ENCODE results near the gene PRSS57. TPM values are rescaled to one million over a fixed set of nuclear protein-coding genes. Genes with fewer than 3 reads are reported as not detected.

PRSS57 gene
- total and polyA plus RNA-seq, 2 of the 8 experiments (the other 6 are each of a cell fraction or from before 2014, with no cell fraction given) = not detected

DNA sequence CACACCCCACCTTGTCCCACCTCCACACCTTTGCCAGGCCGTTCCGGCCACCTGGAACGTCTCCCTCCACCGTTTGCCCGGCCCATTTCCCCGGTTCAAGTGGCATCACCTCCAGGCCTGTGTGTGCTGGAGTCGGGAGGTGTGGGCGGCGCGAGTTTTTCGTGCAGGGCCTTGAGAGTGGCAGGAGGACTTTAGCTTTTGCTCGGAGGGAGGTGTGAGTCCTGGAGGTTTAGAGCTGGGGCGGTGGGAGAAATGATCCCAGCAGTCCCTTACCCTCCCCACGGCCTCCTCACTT lies 9.1 kb upstream of the PRSS57 start:
- POLR2A ChIA-PET (ENCODE audit: partially characterized antibody) = interaction anchor here (0.6 to 2.0 kb wide), 8 partner anchors 21 to 158 kb away, joined by 3 to 11 read pairs (median 3); no protein-coding TSS in a partner anchor
- Histone ChIP-seq H4K91ac (replicated peaks; ENCODE audit: insufficient read length, low read length) (peak overlapping the region; percentile 91), H2BK15ac (ENCODE audit: low read length) (peak overlapping the region; percentile 92; the same call in 1 of the 2 replicates), H2BK12ac (ENCODE audit: low read depth, low read length) (peak overlapping the region; percentile 60; the same call in 1 of the 2 replicates), H4K8ac (ENCODE audit: extremely low read depth, insufficient read depth, low read length) (no peak overlapping the region), H2BK120ac (replicated peaks; ENCODE audit: low read depth, low read length) (no peak overlapping the region), H3K4me3 (ENCODE audit: extremely low read depth in 1 of 4, insufficient read depth in 2 of 4, low read depth in 3 of 4, low read length in 4 of 4) (peak overlapping the region; percentile 1 to 59 (median 32); a peak in 7 of 8 replicates), H3K18ac (ENCODE audit: extremely low read depth, low read length) (peak overlapping the region; percentile 78), H3K14ac (ENCODE audit: insufficient read length) (no peak overlapping the region), H3K36me3 (ENCODE audit: control insufficient read depth in 2 of 4, insufficient read depth in 4 of 4, low read length in 3 of 4) (no peaks in the 10 kb centered on the region), H3K27me3 (replicated peaks in 1 of 4; ENCODE audit: control insufficient read depth in 3 of 4, extremely low read depth in 1 of 4, insufficient read depth in 3 of 4, low read length in 3 of 4) (no peaks in the 10 kb centered on the region), H3K79me2 (ENCODE audit: control insufficient read depth in 1 of 2, insufficient read depth in 2 of 2, low read length in 2 of 2) (no peaks in the 10 kb centered on the region), H4K5ac (ENCODE audit: insufficient read length, low read depth, low read length) (no peak overlapping the region), H3K9ac (replicated peaks in 1 of 4; ENCODE audit: extremely low read depth in 1 of 4, low read depth in 3 of 4, low read length in 3 of 4) (no peak overlapping the region), H2AK5ac (ENCODE audit: low read depth, low read length) (no peak overlapping the region), H2BK20ac (ENCODE audit: low read length) (0 out of 2 replicates have a peak overlapping the region, but pooled peaks have one; percentile 34), H3K4ac (replicated peaks; ENCODE audit: insufficient read length, low read depth, low read length) (peak overlapping the region; percentile 32), H3K56ac (replicated peaks; ENCODE audit: insufficient read length, low read depth, low read length) (no peak overlapping the region), H3K4me1 (replicated peaks in 1 of 4; ENCODE audit: control insufficient read depth in 3 of 4, insufficient read depth in 4 of 4, low read length in 3 of 4) (peaks cover 0 to 8% (median 3%) of the 10 kb centered on the region in 4 experiments; a peak in 6 of 7 replicates), H2BK5ac (ENCODE audit: low read depth, low read length) (peak overlapping the region; percentile 81; the same call in 1 of the 2 replicates), H3K9me3 (ENCODE audit: insufficient read depth in 2 of 2, low read depth in 1 of 2, low read length in 1 of 2) (no peaks in the 10 kb centered on the region), H3K79me1 (ENCODE audit: low read depth, low read length) (no peaks in the 10 kb centered on the region), H3K23me2 (ENCODE audit: low read depth, low read length) (peaks cover 3% of the 10 kb centered on the region; the same call in 1 of the 2 replicates), H2AFZ (ENCODE audit: low read length) (peak overlapping the region; percentile 100), H3K27ac (ENCODE audit: low read depth, low read length) (no peak overlapping the region), H3K23ac (ENCODE audit: insufficient read length) (no peak overlapping the region), H3K4me2 (ENCODE audit: insufficient read depth in 1 of 2, low read depth in 2 of 2, low read length in 2 of 2) (peak overlapping the region; percentile 71 to 100), H4K20me1 (replicated peaks in 1 of 2; ENCODE audit: control insufficient read depth in 1 of 2, insufficient read depth in 2 of 2, low read length in 2 of 2) (no peaks in the 10 kb centered on the region)
- peak in 1 of 2 experiments; percentile 55; a peak in 1 of 3 replicates for TF ChIP-seq EP300 (IDR thresholded peaks at IDR 0.05; ENCODE audit: borderline replicate concordance in 1 of 2, low read depth in 2 of 2, low read length in 2 of 2)
- TF ChIP-seq SUZ12 (IDR thresholded peaks at IDR 0.05; ENCODE audit: low read length) = no peak
- 42% methylated on average over 14 of the region's 14 CpGs; no CpG with 5 or more reads in 1 of the 2 experiments for WGBS, 2 experiments (ENCODE audit: extremely low coverage in 1 of 2, insufficient coverage in 1 of 2, insufficient read length in 1 of 2, insufficient replicate concordance in 2 of 2, low coverage in 1 of 2, low lambda C conversion rate in 2 of 2, missing lambda C conversion rate in 1 of 2)
- no peak for DNase-seq (ENCODE audit: low read depth in 1 of 2, low spot score in 2 of 2)
- no peak for FAIRE-seq
- CTCF ChIA-PET (ENCODE audit: partially characterized antibody) = interaction anchor here (0.7 to 3.7 kb wide), 9 partner anchors 25 to 1933 kb away, joined by 3 to 15 read pairs (median 5); partner anchors contain the start of gene FSTL3

All from H1 (cell line).